GM12878 (cell line): Measurements from ENCODE around the gene SLC26A1. TPM values are rescaled to one million over a fixed set of nuclear protein-coding genes. Genes with fewer than 3 reads are reported as not detected.

Source experiments
- ATAC-seq: fragments of 200-7000 bp; cut with Tn5 transposase; 3 replicates; pipeline ENCODE4 v1.9.1; 2020; ENCODE audit warnings: mild to moderate bottlenecking, moderate library complexity
- BruUV-seq: library from RNA; stranded (reverse); fragments of 400-500 nt; replicated peaks from 2 replicates; lab custom pipeline; 2021; lab: Mats Ljungman, UMichigan
- CTCF ChIA-PET: fragments of 300-600 bp; sonication (Branson Sonifier 250); formaldehyde crosslinking; extraction: SDS; loops from one replicate; lab custom pipeline; 2021; ENCODE audit warnings: inconsistent platforms; lab: Yijun Ruan, JAX
- POLR2A ChIA-PET: fragments of 350-600 bp; formaldehyde crosslinking; extraction: SDS; loops from one replicate; lab custom pipeline; 2021; ENCODE audit warnings: inconsistent platforms; lab: Charles Lee
- RAD21 ChIA-PET: fragments of 300-600 bp; sonication (Branson Sonifier 250); formaldehyde crosslinking; loops from one replicate; lab custom pipeline; 2023; ENCODE audit warnings: antibody characterized with exemption; ENCODE audit not compliant: unreplicated experiment; lab: Charles Lee
- SMC1A ChIA-PET: fragments of 300-600 bp; sonication (Branson Sonifier 250); formaldehyde crosslinking; loops from one replicate; lab custom pipeline; 2023; ENCODE audit not compliant: unreplicated experiment, uncharacterized antibody; lab: Charles Lee
- DNase-seq: peaks from one replicate; pipeline ENCODE4 v3.0.0-alpha.2; 2011; ENCODE audit warnings: low read depth, low spot score
- FAIRE-seq: peaks from 3 replicates; lab custom pipeline; 2011; peaks lifted over from hg19 to GRCh38; lab: Jason Lieb, UNC
- H2AFZ ChIP-seq: 2 replicates; pipeline ENCODE4 v1.6.0; 2011; ENCODE audit warnings: low read depth, low read length, control low read depth; ENCODE audit not compliant: control insufficient read depth
- H3K27ac ChIP-seq: 2 replicates; pipeline ENCODE4 v1.5.1; 2011; ENCODE audit warnings: control low read depth; ENCODE audit not compliant: control insufficient read depth, insufficient read depth
- H3K27me3 ChIP-seq, 2 experiments: replicated peaks in 1 of 2; 2 replicates each; pipeline versions ENCODE4 v1.6.0 to v1.6.1; 2011; ENCODE audit warnings: low read length in 1 of 2; ENCODE audit not compliant: control insufficient read depth in 2 of 2, insufficient read depth in 2 of 2
- H3K36me3 ChIP-seq, 2 experiments: 2 replicates each; pipeline ENCODE4 v1.5.1; 2011; ENCODE audit warnings: low read length in 1 of 2; ENCODE audit not compliant: control insufficient read depth in 2 of 2, insufficient read depth in 2 of 2
- H3K4me1 ChIP-seq: 2 replicates; pipeline ENCODE4 v1.6.1; 2011; ENCODE audit warnings: mild to moderate bottlenecking, low read length, moderate library complexity, mixed read lengths; ENCODE audit not compliant: control insufficient read depth, insufficient read depth
- H3K4me2 ChIP-seq: 2 replicates; pipeline ENCODE4 v1.6.0; 2011; ENCODE audit warnings: control low read depth; ENCODE audit not compliant: control insufficient read depth, insufficient read depth
- H3K4me3 ChIP-seq: fragments of 200-600 bp; sonication (generic); 2 replicates; pipeline ENCODE4 v1.5.1; 2016
- H3K79me2 ChIP-seq: 2 replicates; pipeline ENCODE4 v1.6.0; 2011; ENCODE audit warnings: low read length; ENCODE audit not compliant: control insufficient read depth, insufficient read depth
- H3K9ac ChIP-seq: 2 replicates; pipeline ENCODE4 v1.8.0; 2011; ENCODE audit warnings: low read length, control low read depth, mixed read lengths; ENCODE audit not compliant: control insufficient read depth, insufficient read depth
- H3K9me3 ChIP-seq: replicated peaks from 3 replicates; pipeline ENCODE4 v1.5.1; 2011; ENCODE audit warnings: mild to moderate bottlenecking, low read length; ENCODE audit not compliant: control insufficient read depth, insufficient read depth
- H4K20me1 ChIP-seq: 2 replicates; pipeline ENCODE4 v1.6.0; 2011; ENCODE audit not compliant: control insufficient read depth, insufficient read depth
- BCL11A ChIP-seq: IDR thresholded peaks from 2 replicates; pipeline ENCODE4 v1.6.1; 2011; ENCODE audit warnings: low read depth, low read length
- BHLHE40 ChIP-seq, 2 experiments: fragments of 450-650 bp in 1 of 2; IDR thresholded peaks; 2 replicates each; pipeline ENCODE4 v1.6.1; 2011 to 2017; ENCODE audit warnings: low read depth in 2 of 2, borderline replicate concordance in 1 of 2, improper control_type of control experiment in 1 of 2, low read length in 1 of 2, mild to moderate bottlenecking in 1 of 2
- CREB1 ChIP-seq: IDR thresholded peaks from 2 replicates; pipeline ENCODE4 v1.6.1; 2012; ENCODE audit warnings: low read depth, mild to moderate bottlenecking, inconsistent platforms
- MTA2 ChIP-seq: fragments of 450-650 bp; IDR thresholded peaks from 2 replicates; pipeline ENCODE4 v1.6.1; 2016; ENCODE audit warnings: low read depth, mild to moderate bottlenecking, moderate library complexity
- NFYB ChIP-seq: IDR thresholded peaks from 2 replicates; pipeline ENCODE4 v1.6.1; 2011; ENCODE audit warnings: low read depth, mild to moderate bottlenecking, low read length, improper control_type of control experiment, moderate library complexity; ENCODE audit not compliant: insufficient read depth
- POLR2A ChIP-seq: IDR thresholded peaks from 2 replicates; pipeline ENCODE4 v1.6.1; 2011; ENCODE audit warnings: low read depth, mild to moderate bottlenecking, low read length
- SP1 ChIP-seq: IDR thresholded peaks from one replicate; pipeline ENCODE4 v1.6.1; 2011; ENCODE audit warnings: low read depth, low read length
- TBL1XR1 ChIP-seq: IDR thresholded peaks from 2 replicates; pipeline ENCODE4 v1.6.1; 2012; ENCODE audit warnings: low read depth, low read length, improper control_type of control experiment
- ZNF622 ChIP-seq: fragments of 450-650 bp; IDR thresholded peaks from 2 replicates; pipeline ENCODE4 v1.6.1; 2017; ENCODE audit warnings: mild to moderate bottlenecking, inconsistent platforms
- WGBS: methylation state at CpG from one replicate; pipeline ENCODE4 v1.1.6; 2016; ENCODE audit warnings: low lambda C conversion rate; ENCODE audit not compliant: insufficient replicate concordance, insufficient coverage; ENCODE audit errors: missing lambda C conversion rate; 5-methylcytosine and 5-hydroxymethylcytosine counted together
- in situ Hi-C: fragments of 300-500 bp; cut with MboI; formaldehyde crosslinking; loops from 9 replicates; pipeline ENCODE4 v1.14.3; 2018; ENCODE audit warnings: mixed read lengths
- intact Hi-C: fragments of 100-400 bp; cut with micrococcal nuclease; formaldehyde crosslinking; loops from one replicate; pipeline ENCODE4 v1.14.2; 2022; ENCODE audit not compliant: unreplicated experiment
- polyA plus RNA-seq, 11 experiments: library from polyadenylated mRNA; depleted of rRNA in 4 of 11; unstranded in 6 of 11; stranded (reverse) in 5 of 11; fragments of >200 nt; fragmentation: Nextera tagmentation in 4 of 11; fragmentation: Illumina TruSeq in 1 of 11; extraction: Ambion mirVana in 4 of 11; extraction: Trizol in 1 of 11; gene quantifications; 1 replicate in 1 of 11; 2 replicates in 10 of 11; pipeline versions ENCODE4 v1.2.1 to v1.2.3, GENCODE V29; 2011 to 2016; ENCODE audit warnings: inconsistent platforms in 2 of 11, missing spikeins in 2 of 11, low read depth in 1 of 11
- total RNA-seq, 4 experiments: library from RNA; depleted of rRNA in 3 of 4; stranded (reverse); fragments of >200 nt in 3 of 4; fragmentation: Illumina TruSeq in 1 of 4; extraction: Trizol in 1 of 4; gene quantifications; 2 replicates each; pipeline versions ENCODE4 v1.2.1 to v1.2.3, GENCODE V29; 2013 to 2021
- TF ChIP-seq, protein P1 (sequence below): fragments of 450-650 bp; IDR thresholded peaks from 2 replicates; pipeline ENCODE4 v1.6.1; 2014; ENCODE audit warnings: mild to moderate bottlenecking
- TF ChIP-seq, protein P2 (sequence below): fragments of 450-650 bp; IDR thresholded peaks from 2 replicates; pipeline ENCODE4 v1.6.1; 2016; ENCODE audit warnings: mild to moderate bottlenecking, moderate library complexity, borderline replicate concordance

Gene SLC26A1
- total and polyA plus RNA-seq, 10 of the 15 experiments (the other 5 are each of a cell fraction or from before 2014, with no cell fraction given): 0.05 to 0.96 (median 0.28) TPM; not detected in 5

DNA sequence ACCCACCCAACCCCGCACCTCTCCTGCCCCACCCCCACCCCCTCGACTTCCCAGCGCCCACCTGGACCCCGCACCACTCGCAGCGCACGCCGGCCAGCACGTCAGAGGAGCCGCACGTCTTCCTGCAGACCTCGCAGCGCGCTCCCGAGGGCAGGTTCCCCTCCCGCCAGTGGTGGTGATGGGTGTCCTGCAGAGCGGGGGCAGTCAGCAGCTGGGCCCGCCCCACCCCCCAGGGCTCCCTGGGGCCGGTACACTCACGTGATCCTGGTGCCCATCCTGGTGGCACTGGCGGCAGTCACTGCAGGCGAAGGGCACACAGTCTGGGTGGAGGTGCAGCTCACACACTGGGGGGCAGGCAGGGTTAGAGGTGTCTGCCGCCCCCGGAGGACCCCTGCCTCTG lies 25.0 kb downstream of the SLC26A1 start:
- CTCF ChIA-PET: no interaction called here
- DNase-seq (no peak), ATAC-seq (no peak), FAIRE-seq (no peak)
- peaks cover 5% of the 10 kb centered on the region; the same call in 1 of the 2 replicates for H3K4me1 ChIP-seq
- no TSS peak for BruUV-seq
- H3K27ac ChIP-seq: no peak overlapping the region
- no peaks in the 10 kb centered on the region for H3K9me3 ChIP-seq
- no peaks in the 10 kb centered on the region for H3K79me2 ChIP-seq
- WGBS: 18% methylated on average over 22 of the region's 24 CpGs
- H3K27me3 ChIP-seq: no peaks in the 10 kb centered on the region
- no peaks in the 10 kb centered on the region for H3K36me3 ChIP-seq
- H3K4me3 ChIP-seq: no peak overlapping the region
- in situ Hi-C loops (no loop called here), intact Hi-C loops (no loop called here)
- no peak overlapping the region for H3K4me2 ChIP-seq
- TF ChIP-seq BHLHE40 (IDR thresholded peaks at IDR 0.05; ENCODE audit: borderline replicate concordance in 1 of 2, low read depth in 2 of 2, low read length in 1 of 2) (0 out of 4 replicates have a peak, but pooled peaks of 1 of the 2 experiments have one; percentile 16), POLR2A (0 out of 2 replicates have a peak, but pooled peaks have one; percentile 42)
- TF ChIP-seq, protein P1, sequence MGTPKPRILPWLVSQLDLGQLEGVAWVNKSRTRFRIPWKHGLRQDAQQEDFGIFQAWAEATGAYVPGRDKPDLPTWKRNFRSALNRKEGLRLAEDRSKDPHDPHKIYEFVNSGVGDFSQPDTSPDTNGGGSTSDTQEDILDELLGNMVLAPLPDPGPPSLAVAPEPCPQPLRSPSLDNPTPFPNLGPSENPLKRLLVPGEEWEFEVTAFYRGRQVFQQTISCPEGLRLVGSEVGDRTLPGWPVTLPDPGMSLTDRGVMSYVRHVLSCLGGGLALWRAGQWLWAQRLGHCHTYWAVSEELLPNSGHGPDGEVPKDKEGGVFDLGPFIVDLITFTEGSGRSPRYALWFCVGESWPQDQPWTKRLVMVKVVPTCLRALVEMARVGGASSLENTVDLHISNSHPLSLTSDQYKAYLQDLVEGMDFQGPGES: no peak
- no peak overlapping the region for H2AFZ ChIP-seq
- no peak overlapping the region for H3K9ac ChIP-seq
- POLR2A ChIA-PET: no interaction called here
- H4K20me1 ChIP-seq: no peaks in the 10 kb centered on the region
- SMC1A ChIA-PET: no interaction called here
- RAD21 ChIA-PET: no interaction called here

DNA sequence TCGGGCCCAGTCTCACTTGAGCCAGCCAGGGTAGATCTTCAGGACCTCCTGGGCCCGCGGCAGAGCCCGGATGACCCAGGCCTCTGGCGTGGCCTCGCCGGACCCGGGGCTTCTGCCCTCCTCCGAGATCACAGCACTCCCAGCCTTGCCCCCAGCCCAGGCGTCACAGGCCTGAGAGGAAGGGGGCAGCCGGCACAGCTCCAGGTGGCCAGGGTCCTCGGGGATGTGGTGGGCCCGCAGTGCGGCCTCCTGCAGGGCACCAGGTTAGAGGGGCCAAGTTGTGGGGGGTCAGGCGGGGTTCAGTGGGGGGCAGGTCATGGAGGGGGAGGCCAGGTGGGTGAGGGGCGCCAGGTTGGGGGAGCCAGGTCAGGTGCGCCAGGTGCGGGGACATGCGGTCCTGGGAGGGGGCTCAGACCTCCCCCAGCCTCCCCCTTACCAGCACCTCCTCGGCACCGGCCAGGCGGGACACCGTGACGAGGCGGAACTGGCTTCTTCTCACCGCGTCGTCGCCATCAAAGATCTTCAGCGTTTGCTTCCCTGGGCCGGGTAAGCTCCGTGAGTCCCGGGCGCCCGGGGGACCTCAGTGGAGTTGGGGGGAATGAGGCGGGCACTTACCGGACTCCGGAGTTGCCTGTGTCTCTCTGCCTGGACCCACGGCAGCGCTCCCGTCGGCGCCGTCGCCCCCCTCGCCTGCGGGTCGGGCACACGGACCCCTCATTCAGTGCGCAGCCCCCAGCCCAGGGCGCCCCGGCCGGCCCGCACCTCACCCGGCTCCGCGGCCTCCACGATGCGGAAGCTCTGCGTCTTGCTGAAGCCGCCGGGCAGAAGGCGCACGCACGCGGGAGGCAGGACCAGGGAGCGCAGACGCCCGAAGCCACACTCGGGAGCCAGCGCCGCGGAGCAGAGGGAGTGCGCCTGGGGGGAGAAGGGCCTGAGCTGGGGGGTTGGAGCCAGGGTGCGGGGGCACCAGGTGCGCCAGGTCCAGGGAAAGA lies 25.8 kb downstream of the SLC26A1 start:
- no peak for ATAC-seq
- in situ Hi-C loops: no loop called here
- 68% methylated on average over 46 of the region's 76 CpGs for WGBS
- BruUV-seq: no TSS peak
- RAD21 ChIA-PET: no interaction called here
- Histone ChIP-seq H2AFZ (no peak overlapping the region), H3K4me1 (peaks cover 5% of the 10 kb centered on the region; the same call in 1 of the 2 replicates), H4K20me1 (no peaks in the 10 kb centered on the region), H3K4me3 (no peak overlapping the region), H3K9me3 (no peaks in the 10 kb centered on the region), H3K9ac (no peak overlapping the region), H3K79me2 (no peaks in the 10 kb centered on the region), H3K4me2 (no peak overlapping the region), H3K27ac (no peak overlapping the region), H3K27me3 (no peaks in the 10 kb centered on the region), H3K36me3 (no peaks in the 10 kb centered on the region)
- no peak for DNase-seq
- intact Hi-C loops: no loop called here
- FAIRE-seq: no peak
- CTCF ChIA-PET: no interaction called here
- SMC1A ChIA-PET: no interaction called here
- POLR2A ChIA-PET: no interaction called here
- TF ChIP-seq TBL1XR1 (no peak), POLR2A (no peak), MTA2 (no peak), SP1 (no peak), NFYB (no peak), ZNF622 (no peak), BCL11A (no peak), CREB1 (no peak)
- TF ChIP-seq, protein P2, sequence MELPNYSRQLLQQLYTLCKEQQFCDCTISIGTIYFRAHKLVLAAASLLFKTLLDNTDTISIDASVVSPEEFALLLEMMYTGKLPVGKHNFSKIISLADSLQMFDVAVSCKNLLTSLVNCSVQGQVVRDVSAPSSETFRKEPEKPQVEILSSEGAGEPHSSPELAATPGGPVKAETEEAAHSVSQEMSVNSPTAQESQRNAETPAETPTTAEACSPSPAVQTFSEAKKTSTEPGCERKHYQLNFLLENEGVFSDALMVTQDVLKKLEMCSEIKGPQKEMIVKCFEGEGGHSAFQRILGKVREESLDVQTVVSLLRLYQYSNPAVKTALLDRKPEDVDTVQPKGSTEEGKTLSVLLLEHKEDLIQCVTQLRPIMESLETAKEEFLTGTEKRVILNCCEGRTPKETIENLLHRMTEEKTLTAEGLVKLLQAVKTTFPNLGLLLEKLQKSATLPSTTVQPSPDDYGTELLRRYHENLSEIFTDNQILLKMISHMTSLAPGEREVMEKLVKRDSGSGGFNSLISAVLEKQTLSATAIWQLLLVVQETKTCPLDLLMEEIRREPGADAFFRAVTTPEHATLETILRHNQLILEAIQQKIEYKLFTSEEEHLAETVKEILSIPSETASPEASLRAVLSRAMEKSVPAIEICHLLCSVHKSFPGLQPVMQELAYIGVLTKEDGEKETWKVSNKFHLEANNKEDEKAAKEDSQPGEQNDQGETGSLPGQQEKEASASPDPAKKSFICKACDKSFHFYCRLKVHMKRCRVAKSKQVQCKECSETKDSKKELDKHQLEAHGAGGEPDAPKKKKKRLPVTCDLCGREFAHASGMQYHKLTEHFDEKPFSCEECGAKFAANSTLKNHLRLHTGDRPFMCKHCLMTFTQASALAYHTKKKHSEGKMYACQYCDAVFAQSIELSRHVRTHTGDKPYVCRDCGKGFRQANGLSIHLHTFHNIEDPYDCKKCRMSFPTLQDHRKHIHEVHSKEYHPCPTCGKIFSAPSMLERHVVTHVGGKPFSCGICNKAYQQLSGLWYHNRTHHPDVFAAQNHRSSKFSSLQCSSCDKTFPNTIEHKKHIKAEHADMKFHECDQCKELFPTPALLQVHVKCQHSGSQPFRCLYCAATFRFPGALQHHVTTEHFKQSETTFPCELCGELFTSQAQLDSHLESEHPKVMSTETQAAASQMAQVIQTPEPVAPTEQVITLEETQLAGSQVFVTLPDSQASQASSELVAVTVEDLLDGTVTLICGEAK: no peak
